Measurements from ENCODE around the gene TNFRSF18.

GRCh38 chr1:1244192-1244811, 37.9 kb upstream of the TNFRSF18 start:
- no peak for TF ChIP-seq CTCF (optimal IDR thresholded peaks at IDR 0.05 in 1 of 3, IDR thresholded peaks at IDR 0.05 in 1 of 3, conservative IDR thresholded peaks at IDR 0.05 in 1 of 3; ENCODE audit: extremely low read depth in 1 of 3, insufficient read depth in 2 of 3, low read length in 3 of 3)
- TF ChIP-seq EZH2 (IDR thresholded peaks at IDR 0.05; ENCODE audit: low read length), result no peak

Measured in keratinocyte (primary cell).